HepG2 (cell line): ENCODE measurements around the gene LRRN1. TPM values are rescaled to one million over a fixed set of nuclear protein-coding genes. Genes with fewer than 3 reads are reported as not detected.

Experiments used
- ATAC-seq: fragments of 200-7000 bp; cut with Tn5 transposase; 3 replicates; pipeline ENCODE4 v1.9.1; 2020; ENCODE audit warnings: mild to moderate bottlenecking, moderate library complexity
- Bru-seq: library from RNA; stranded (reverse); fragments of 400-500 nt; gene quantifications from one replicate; lab custom pipeline; 2021; lab: Mats Ljungman, UMichigan
- BruChase-seq, 2 experiments: library from RNA; stranded (reverse); fragments of 400-500 nt; gene quantifications; one replicate each; lab custom pipeline; 2021; lab: Mats Ljungman, UMichigan
- BruUV-seq: library from RNA; stranded (reverse); fragments of 400-500 nt; replicated peaks from 2 replicates; lab custom pipeline; 2021; lab: Mats Ljungman, UMichigan
- CTCF ChIA-PET: fragments of 300-600 bp; formaldehyde crosslinking; extraction: SDS; loops from one replicate; lab custom pipeline; 2021; ENCODE audit warnings: low total read pairs, inconsistent platforms, low intra/inter-chr PET ratio; lab: Yijun Ruan, JAX
- POLR2A ChIA-PET: fragments of 350-600 bp; sonication (Branson Sonifier 250); formaldehyde crosslinking; loops from one replicate; lab custom pipeline; 2020; ENCODE audit warnings: antibody characterized with exemption, inconsistent platforms; lab: Yijun Ruan, JAX
- DNase-seq: peaks from one replicate; pipeline ENCODE4 v3.0.0-alpha.2; 2015; ENCODE audit warnings: low spot score
- FAIRE-seq: peaks from 3 replicates; lab custom pipeline; 2011; peaks lifted over from hg19 to GRCh38; lab: Jason Lieb, UNC
- H2AFZ ChIP-seq: one replicate; pipeline ENCODE4 v1.6.1; 2011; ENCODE audit warnings: low read length, inconsistent platforms
- H3K27ac ChIP-seq: fragments of 300-600 bp; 3 replicates; pipeline ENCODE4 v1.8.0; 2011; ENCODE audit warnings: mixed run types, mild to moderate bottlenecking, mixed read lengths, low read length, inconsistent platforms; ENCODE audit not compliant: insufficient read depth; ENCODE audit errors: extremely low read length
- H3K27me3 ChIP-seq, 2 experiments: fragments of 200-600 bp in 1 of 2; 2 replicates in 1 of 2; 3 replicates in 1 of 2; pipeline versions ENCODE4 v1.6.0 to v1.8.0; 2011; ENCODE audit warnings: low read length in 2 of 2, mild to moderate bottlenecking in 2 of 2, moderate library complexity in 2 of 2, inconsistent platforms in 1 of 2; ENCODE audit not compliant: insufficient read depth in 2 of 2, control insufficient read depth in 1 of 2
- H3K36me3 ChIP-seq, 2 experiments: fragments of 200-600 bp in 1 of 2; replicated peaks in 1 of 2; 2 replicates in 1 of 2; 3 replicates in 1 of 2; pipeline versions ENCODE4 v1.5.1 to v1.8.0; 2011; ENCODE audit warnings: low read length in 2 of 2, inconsistent platforms in 1 of 2; ENCODE audit not compliant: insufficient read depth in 2 of 2, control insufficient read depth in 1 of 2
- H3K4me1 ChIP-seq: 2 replicates; pipeline ENCODE4 v1.5.1; 2012; ENCODE audit warnings: low read length, inconsistent platforms; ENCODE audit not compliant: insufficient read depth
- H3K4me2 ChIP-seq: 2 replicates; pipeline ENCODE4 v1.6.0; 2011; ENCODE audit warnings: low read depth, low read length, inconsistent platforms
- H3K4me3 ChIP-seq, 3 experiments: fragments of 200-600 bp in 1 of 3; sonication (generic), shearing (Covaris generic) in 1 of 3; replicated peaks in 1 of 3; 2 replicates each; pipeline ENCODE4 v1.5.1; 2011 to 2016; ENCODE audit warnings: low read length in 3 of 3, inconsistent platforms in 2 of 3, low read depth in 2 of 3, mild to moderate bottlenecking in 2 of 3, control low read depth in 1 of 3, mixed read lengths in 1 of 3; ENCODE audit not compliant: insufficient read depth in 1 of 3
- H3K79me2 ChIP-seq: one replicate; pipeline ENCODE4 v1.6.1; 2011; ENCODE audit warnings: low read length, inconsistent platforms; ENCODE audit not compliant: insufficient read depth
- H3K9ac ChIP-seq: 2 replicates; pipeline ENCODE4 v1.6.0; 2011; ENCODE audit warnings: mild to moderate bottlenecking, low read depth, low read length, inconsistent platforms; ENCODE audit not compliant: insufficient read depth
- H3K9me3 ChIP-seq: 2 replicates; pipeline ENCODE4 v1.5.1; 2012; ENCODE audit warnings: mild to moderate bottlenecking, low read length
- H4K20me1 ChIP-seq: 2 replicates; pipeline ENCODE4 v1.6.0; 2011; ENCODE audit warnings: inconsistent platforms, mild to moderate bottlenecking, low read length, moderate library complexity; ENCODE audit not compliant: insufficient read depth
- ATF6 ChIP-seq: sonication (generic); formaldehyde crosslinking; conservative IDR thresholded peaks from 2 replicates; pipeline ENCODE4 v1.4.0; 2020; ENCODE audit warnings: missing genetic modification reagents
- CCDC6 ChIP-seq: sonication (generic); formaldehyde crosslinking; IDR thresholded peaks from 2 replicates; pipeline ENCODE4 v1.8.1; 2022; ENCODE audit warnings: mild to moderate bottlenecking, missing genetic modification reagents, moderate library complexity
- CEBPB ChIP-seq: IDR thresholded peaks from 2 replicates; pipeline ENCODE4 v1.6.1; 2011; ENCODE audit warnings: low read depth, low read length, improper control_type of control experiment, borderline replicate concordance
- GMEB2 ChIP-seq: IDR thresholded peaks from 2 replicates; pipeline ENCODE4 v1.6.1; 2016; ENCODE audit warnings: missing biosample characterization, missing genetic modification reagents, low read depth
- NFIC ChIP-seq: IDR thresholded peaks from 2 replicates; pipeline ENCODE4 v1.6.1; 2012; ENCODE audit warnings: mild to moderate bottlenecking, low read length, inconsistent platforms
- TFDP2 ChIP-seq: sonication (generic); formaldehyde crosslinking; IDR thresholded peaks from 2 replicates; pipeline ENCODE4 v1.4.0; 2020; ENCODE audit warnings: missing genetic modification reagents
- ZNF367 ChIP-seq: sonication (generic); formaldehyde crosslinking; IDR thresholded peaks from 2 replicates; pipeline ENCODE4 v1.4.0; 2020; ENCODE audit warnings: missing genetic modification reagents, borderline replicate concordance
- ZNF503 ChIP-seq: sonication (generic); formaldehyde crosslinking; IDR thresholded peaks from 2 replicates; pipeline ENCODE4 v1.4.0; 2020; ENCODE audit warnings: missing genetic modification reagents
- WGBS: methylation state at CpG from one replicate; pipeline ENCODE4 v1.1.6; 2017; ENCODE audit warnings: low lambda C conversion rate; 5-methylcytosine and 5-hydroxymethylcytosine counted together
- in situ Hi-C: cut with HindIII; loops from 2 replicates; pipeline ENCODE4 v1.10.0; 2017; ENCODE audit warnings: low pct_unique_long_range_greater_than_20kb; ENCODE audit not compliant: extremely low pct_ligation_motif_present
- intact Hi-C: fragments of 100-400 bp; cut with micrococcal nuclease; formaldehyde crosslinking; loops from one replicate; pipeline ENCODE4 v1.10.0; 2022; ENCODE audit not compliant: unreplicated experiment
- long read RNA-seq, 2 experiments: library from RNA in 1 of 2; library from polyadenylated mRNA in 1 of 2; stranded (forward) in 1 of 2; unstranded in 1 of 2; transcript quantifications; one replicate each; pipeline ENCODE4 v2.0.0, GENCODE V29; 2019 to 2022
- polyA minus RNA-seq, 3 experiments: library from RNA; depleted of rRNA, polyadenylated mRNA; stranded (reverse); fragments of >200 nt; gene quantifications; 2 replicates each; pipeline ENCODE4 v1.2.3, GENCODE V29; 2011; ENCODE audit warnings: low replicate concordance in 1 of 3
- polyA plus RNA-seq, 8 experiments: library from polyadenylated mRNA; depleted of rRNA in 3 of 8; stranded (reverse) in 7 of 8; unstranded in 1 of 8; fragments of >200 nt; fragmentation: Illumina TruSeq in 4 of 8; extraction: Trizol in 4 of 8; gene quantifications; 2 replicates each; pipeline versions ENCODE4 v1.2.1 to v1.2.3, GENCODE V29; 2011 to 2016; ENCODE audit warnings: low read depth in 4 of 8, missing spikeins in 1 of 8, mixed read lengths in 1 of 8; ENCODE audit not compliant: insufficient read depth in 1 of 8
- total RNA-seq, 5 experiments: library from RNA; depleted of rRNA; stranded (reverse); fragments of >200 nt; fragmentation: Illumina TruSeq; extraction: Trizol; gene quantifications; 2 replicates each; pipeline ENCODE4 v1.2.3, GENCODE V29; 2016; ENCODE audit warnings: low read depth in 1 of 5
- TF ChIP-seq, protein P1 (sequence below): IDR thresholded peaks from 2 replicates; pipeline ENCODE4 v1.6.1; 2016; ENCODE audit warnings: missing genetic modification reagents, missing compliant biosample characterization

Gene LRRN1
- total RNA-seq (2016; rRNA removed; fragmentation: Illumina TruSeq; extraction: Trizol): not detected in 2 replicates
- not detected in 2 replicates for total RNA-seq (2016; cell fraction: cytosol; rRNA removed; fragmentation: Illumina TruSeq; extraction: Trizol; ENCODE audit: low read depth)
- total RNA-seq (2016; cell fraction: insoluble cytoplasmic fraction; rRNA removed; fragmentation: Illumina TruSeq; extraction: Trizol): not detected in 2 replicates
- not detected in 2 replicates for total RNA-seq (2016; cell fraction: membrane; rRNA removed; fragmentation: Illumina TruSeq; extraction: Trizol)
- not detected in 2 replicates for total RNA-seq (2016; cell fraction: nucleus; rRNA removed; fragmentation: Illumina TruSeq; extraction: Trizol)
- polyA plus RNA-seq (2011; rRNA removed): 0.01 TPM in 1 of 2 replicates, not detected in the other
- polyA plus RNA-seq (2011; cell fraction: cytosol; rRNA removed): not detected in 2 replicates
- polyA plus RNA-seq (2011; cell fraction: nucleus; rRNA removed): 0.03 TPM in 1 of 2 replicates, not detected in the other
- polyA plus RNA-seq (2012): 0.04 TPM in 1 of 2 replicates, not detected in the other
- not detected in 2 replicates for polyA plus RNA-seq (2016; cell fraction: cytosol; fragmentation: Illumina TruSeq; extraction: Trizol; ENCODE audit: low read depth)
- polyA plus RNA-seq (2016; cell fraction: insoluble cytoplasmic fraction; fragmentation: Illumina TruSeq; extraction: Trizol; ENCODE audit: low read depth): not detected in 2 replicates
- polyA plus RNA-seq (2016; cell fraction: membrane; fragmentation: Illumina TruSeq; extraction: Trizol; ENCODE audit: low read depth): not detected in 2 replicates
- polyA plus RNA-seq (2016; cell fraction: nucleus; fragmentation: Illumina TruSeq; extraction: Trizol; ENCODE audit: insufficient read depth, low read depth): not detected in 2 replicates
- polyA minus RNA-seq (2011; rRNA and poly(A)+ RNA removed; ENCODE audit: low replicate concordance): not detected in 2 replicates
- not detected in 2 replicates for polyA minus RNA-seq (2011; cell fraction: cytosol; rRNA and poly(A)+ RNA removed)
- polyA minus RNA-seq (2011; cell fraction: nucleus; rRNA and poly(A)+ RNA removed): not detected in 2 replicates
- percentile 2 among the genes with signal in this experiment for Bru-seq, nascent RNA
- BruChase-seq, experiment 1, labeled RNA remaining after a 6-hour chase: percentile 3 among the genes with signal in this experiment
- BruChase-seq, experiment 2, labeled RNA remaining after a 2-hour chase: percentile 6 among the genes with signal in this experiment
- long read RNA-seq, experiment 1: 0 reads
- long read RNA-seq, experiment 2: 0 reads

- Histone ChIP-seq H3K4me1 (no peaks in the 10 kb centered on the region), H3K79me2 (no peaks in the 10 kb centered on the region), H2AFZ (no peak within 1 kb of the TSS), H3K9ac (no peak within 1 kb of the TSS), H3K27me3 (peaks cover 4 to 35% of the 10 kb centered on the region in 2 experiments), H3K36me3 (no peaks in the 10 kb centered on the region), H3K4me3 (no peak within 1 kb of the TSS), H3K4me2 (no peak within 1 kb of the TSS), H4K20me1 (no peaks in the 10 kb centered on the region), H3K27ac (no peak within 1 kb of the TSS), H3K9me3 (no peaks in the 10 kb centered on the region)
- 26% methylated on average over 50 of the region's 102 CpGs for WGBS
- FAIRE-seq (no peak), ATAC-seq (peak; percentile 67), DNase-seq (no peak)
- ChIA-PET CTCF (no interaction called here), POLR2A (no interaction called here)
- intact Hi-C loops: no loop called here
- in situ Hi-C loops: no loop called here
- no TSS peak for BruUV-seq
- TF ChIP-seq NFIC: no peak
- TF ChIP-seq CEBPB: no peak
- TF ChIP-seq TFDP2 (CRISPR knock-in tag): no peak
- TF ChIP-seq, protein P1, sequence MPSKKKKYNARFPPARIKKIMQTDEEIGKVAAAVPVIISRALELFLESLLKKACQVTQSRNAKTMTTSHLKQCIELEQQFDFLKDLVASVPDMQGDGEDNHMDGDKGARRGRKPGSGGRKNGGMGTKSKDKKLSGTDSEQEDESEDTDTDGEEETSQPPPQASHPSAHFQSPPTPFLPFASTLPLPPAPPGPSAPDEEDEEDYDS: no peak
- TF ChIP-seq GMEB2 (CRISPR knock-in tag): no peak
- no peak for TF ChIP-seq ATF6
- TF ChIP-seq ZNF503 (CRISPR knock-in tag): no peak
- no peak for TF ChIP-seq ZNF367 (CRISPR knock-in tag)
- TF ChIP-seq CCDC6 (CRISPR knock-in tag): no peak
Measured at GRCh38 chr3:3799173-3800079, at the start of gene LRRN1. Gene LRRN1 (plus strand): TSS chr3:3799431. CDS start chr3:3844642, 45,211 bp downstream.
